Neuronal stem cell (in vitro differentiated cells): ENCODE measurements around the gene CUX1.

ENCODE experiments used
- DNase-seq: peaks from one replicate; pipeline ENCODE4 v3.0.0-alpha.2; 2013; ENCODE audit warnings: low spot score
- H2AFZ ChIP-seq: one replicate; pipeline ENCODE4 v1.6.1; 2013; ENCODE audit warnings: mild to moderate bottlenecking, low read length, inconsistent platforms
- H2AK5ac ChIP-seq: 2 replicates; pipeline ENCODE4 v1.6.1; 2013; ENCODE audit warnings: low read depth, mild to moderate bottlenecking, inconsistent platforms, low read length, moderate library complexity, mixed read lengths
- H2BK120ac ChIP-seq: 2 replicates; pipeline ENCODE4 v1.6.1; 2013; ENCODE audit warnings: low read depth, mild to moderate bottlenecking, inconsistent platforms, low read length, moderate library complexity, mixed read lengths
- H2BK12ac ChIP-seq: one replicate; pipeline ENCODE4 v1.6.1; 2013; ENCODE audit warnings: low read length, inconsistent platforms
- H2BK15ac ChIP-seq: 2 replicates; pipeline ENCODE4 v1.6.1; 2013; ENCODE audit warnings: mild to moderate bottlenecking, low read length, inconsistent platforms, mixed read lengths
- H2BK5ac ChIP-seq: one replicate; pipeline ENCODE4 v1.6.1; 2013; ENCODE audit warnings: inconsistent platforms, mild to moderate bottlenecking, low read length, moderate library complexity
- H3K14ac ChIP-seq: one replicate; pipeline ENCODE4 v1.6.1; 2013; ENCODE audit warnings: low read length, inconsistent platforms
- H3K18ac ChIP-seq: 2 replicates; pipeline ENCODE4 v1.6.1; 2013; ENCODE audit warnings: low read length, inconsistent platforms
- H3K23ac ChIP-seq: 2 replicates; pipeline ENCODE4 v1.6.1; 2013; ENCODE audit warnings: low read depth, mild to moderate bottlenecking, mixed read lengths, low read length, inconsistent platforms; ENCODE audit not compliant: poor library complexity
- H3K27ac ChIP-seq: replicated peaks from 3 replicates; pipeline ENCODE4 v1.5.1; 2013; ENCODE audit warnings: low read length, inconsistent platforms
- H3K27me3 ChIP-seq, 3 experiments: 2 replicates each; pipeline ENCODE4 v1.6.1; 2013; ENCODE audit warnings: low read length in 3 of 3, mild to moderate bottlenecking in 2 of 3, inconsistent platforms in 1 of 3, low read depth in 1 of 3, mixed read lengths in 1 of 3, moderate library complexity in 1 of 3; ENCODE audit not compliant: control insufficient read depth in 3 of 3, insufficient read depth in 3 of 3
- H3K36me3 ChIP-seq, 2 donors: replicated peaks in 1 of 2; 2 replicates each; pipeline ENCODE4 v1.6.1; 2013; ENCODE audit warnings: low read length in 2 of 2; ENCODE audit not compliant: control insufficient read depth in 2 of 2, insufficient read depth in 2 of 2
- H3K4ac ChIP-seq: 2 replicates; pipeline ENCODE4 v1.6.1; 2013; ENCODE audit warnings: inconsistent platforms, mild to moderate bottlenecking, low read length, moderate library complexity
- H3K4me1 ChIP-seq, 2 donors: 1 replicate in 1 of 2; 2 replicates in 1 of 2; pipeline ENCODE4 v1.6.1; 2013; ENCODE audit warnings: low read length in 2 of 2, low read depth in 1 of 2; ENCODE audit not compliant: control insufficient read depth in 2 of 2, insufficient read depth in 1 of 2
- H3K4me2 ChIP-seq: one replicate; pipeline ENCODE4 v1.6.1; 2013; ENCODE audit warnings: mild to moderate bottlenecking, low read length, inconsistent platforms; ENCODE audit not compliant: insufficient read depth, poor library complexity, severe bottlenecking
- H3K4me3 ChIP-seq, 2 donors: 2 replicates each; pipeline ENCODE4 v1.5.1; 2013; ENCODE audit warnings: low read length in 2 of 2, mild to moderate bottlenecking in 2 of 2, inconsistent platforms in 1 of 2, moderate library complexity in 1 of 2
- H3K79me1 ChIP-seq: one replicate; pipeline ENCODE4 v1.6.1; 2013; ENCODE audit warnings: low read depth, mild to moderate bottlenecking, inconsistent platforms, low read length, moderate library complexity
- H3K9ac ChIP-seq: one replicate; pipeline ENCODE4 v1.6.1; 2013; ENCODE audit warnings: mild to moderate bottlenecking, low read depth, low read length, inconsistent platforms; ENCODE audit not compliant: poor library complexity
- H3K9me3 ChIP-seq, 2 donors: replicated peaks in 1 of 2; 2 replicates each; pipeline versions ENCODE3 to v1.6.1; 2013; ENCODE audit warnings: low read length in 2 of 2, mild to moderate bottlenecking in 2 of 2, inconsistent platforms in 1 of 2, low read depth in 1 of 2, mixed read lengths in 1 of 2, moderate library complexity in 1 of 2; ENCODE audit not compliant: control insufficient read depth in 2 of 2, insufficient read depth in 1 of 2
- H4K8ac ChIP-seq: one replicate; pipeline ENCODE4 v1.6.1; 2013; ENCODE audit warnings: low read depth, mild to moderate bottlenecking, inconsistent platforms, low read length, moderate library complexity
- H4K91ac ChIP-seq: one replicate; pipeline ENCODE4 v1.6.1; 2013; ENCODE audit warnings: low read length, low read depth, mild to moderate bottlenecking, inconsistent platforms; ENCODE audit not compliant: poor library complexity
- WGBS, 2 donors: extraction: QIAGEN DNeasy Blood & Tissue Kit; methylation state at CpG; one replicate each; pipeline ENCODE4 v1.1.7; 2013; ENCODE audit warnings: missing lambda C conversion rate in 2 of 2, mixed read lengths in 1 of 2; ENCODE audit not compliant: insufficient read length in 2 of 2, insufficient replicate concordance in 1 of 2; ENCODE audit errors: extremely low coverage in 2 of 2; 5-methylcytosine and 5-hydroxymethylcytosine counted together

The CUX1 gene

DNA sequence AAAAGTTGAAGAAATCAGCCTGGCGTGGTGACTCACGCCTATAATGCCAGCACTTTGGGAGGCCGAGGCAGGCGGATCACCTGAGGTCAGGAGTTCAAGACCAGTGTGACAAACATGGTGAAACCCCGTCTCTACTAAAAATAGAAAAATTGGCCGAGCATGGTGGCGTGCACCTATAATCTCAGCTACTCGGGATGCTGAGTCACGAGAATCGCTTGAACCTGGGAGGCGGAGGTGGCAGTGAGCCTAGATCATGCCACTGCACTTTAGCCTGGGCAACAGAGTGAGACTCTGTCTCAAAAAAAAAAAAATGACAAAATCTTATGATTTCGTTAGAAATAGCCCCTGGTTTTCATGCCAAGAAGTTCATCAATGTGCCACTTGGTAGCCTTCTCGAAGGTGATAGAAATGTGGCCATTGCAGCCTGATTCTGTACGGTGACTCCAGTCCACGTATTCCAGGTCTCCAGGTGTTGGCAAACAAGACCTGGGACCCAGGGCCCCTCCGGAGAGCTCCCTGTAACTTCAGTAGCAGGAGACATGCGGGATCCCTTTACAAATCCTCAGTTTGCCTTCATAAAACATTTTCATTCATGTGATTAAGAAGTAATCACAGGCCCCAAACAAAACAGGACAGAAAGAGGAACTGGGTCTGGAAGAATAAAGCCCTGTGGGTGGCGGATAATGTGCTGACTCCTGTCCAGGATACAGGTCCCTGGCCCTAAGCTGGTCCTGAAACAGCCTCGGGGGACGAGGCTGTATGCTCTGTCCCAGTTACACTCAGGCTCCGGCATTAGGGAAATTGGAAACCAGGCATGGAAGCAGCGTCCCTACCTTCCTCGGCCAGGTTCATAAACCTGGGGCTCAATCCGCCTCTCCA is 262.0 kb downstream of the CUX1 start:
- peaks cover 5 to 13% of the 10 kb centered on the region in 2 donors for H3K36me3 ChIP-seq
- no peak overlapping the region for H3K14ac ChIP-seq
- H4K8ac ChIP-seq, result no peak overlapping the region
- H3K27me3 ChIP-seq, result no peaks in the 10 kb centered on the region
- peaks cover 0 to 12% of the 10 kb centered on the region in 2 donors for H3K9me3 ChIP-seq
- H2AK5ac ChIP-seq, result no peak overlapping the region
- no peak overlapping the region for H3K18ac ChIP-seq
- peaks cover 0 to 9% of the 10 kb centered on the region in 2 donors for H3K4me1 ChIP-seq
- no peak overlapping the region for H2BK5ac ChIP-seq
- H2AFZ ChIP-seq, result no peak overlapping the region
- H3K23ac ChIP-seq, result no peak overlapping the region
- no peak overlapping the region for H3K4me3 ChIP-seq
- no peak overlapping the region for H4K91ac ChIP-seq
- DNase-seq, result no peak
- H2BK120ac ChIP-seq, result no peak overlapping the region
- H3K27ac ChIP-seq, result no peak overlapping the region
- H3K4ac ChIP-seq, result no peak overlapping the region
- H2BK12ac ChIP-seq, result no peak overlapping the region
- H2BK15ac ChIP-seq, result no peak overlapping the region
- no peak overlapping the region for H3K9ac ChIP-seq
- no peak overlapping the region for H3K4me2 ChIP-seq
- no peaks in the 10 kb centered on the region for H3K79me1 ChIP-seq
- whole genome bisulfite sequencing, 2 donors, result no CpG with 5 or more reads among the region's 24 CpGs

DNA sequence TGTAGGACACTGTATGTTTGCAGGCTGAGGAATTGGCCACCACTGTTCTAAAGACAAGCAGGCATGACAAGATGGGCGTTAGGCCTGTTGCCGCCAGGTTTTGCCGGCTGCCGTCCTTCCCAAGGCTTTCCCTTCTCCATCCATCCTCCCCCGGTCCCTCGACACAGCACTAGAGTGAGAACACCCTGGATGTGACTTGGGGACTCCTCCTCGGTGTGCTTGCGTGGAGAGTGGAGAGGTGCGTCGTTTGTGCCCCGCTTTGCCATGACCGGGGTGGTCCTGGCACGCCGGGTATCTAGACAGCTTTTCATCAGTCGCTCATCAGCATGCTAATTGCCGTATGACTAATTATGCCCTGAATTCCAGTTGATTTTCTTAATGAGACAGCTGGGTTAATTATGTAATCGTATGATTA is 262.6 kb downstream of the CUX1 start:
- H3K9me3 ChIP-seq, result peaks cover 0 to 12% of the 10 kb centered on the region in 2 donors
- no peak overlapping the region for H3K23ac ChIP-seq
- no peak overlapping the region for H2BK120ac ChIP-seq
- no peak for DNase-seq
- no peak overlapping the region for H3K4ac ChIP-seq
- no peak overlapping the region for H2AFZ ChIP-seq
- H4K8ac ChIP-seq, result no peak overlapping the region
- no peak overlapping the region for H2BK12ac ChIP-seq
- H3K79me1 ChIP-seq, result no peaks in the 10 kb centered on the region
- H3K14ac ChIP-seq, result no peak overlapping the region
- peaks cover 2 to 13% of the 10 kb centered on the region in 2 donors for H3K36me3 ChIP-seq
- no peak overlapping the region for H3K9ac ChIP-seq
- H3K4me2 ChIP-seq, result no peak overlapping the region
- no peak overlapping the region for H3K27ac ChIP-seq
- WGBS, 2 donors, result no CpG with 5 or more reads among the region's 17 CpGs
- no peak overlapping the region for H2AK5ac ChIP-seq
- no peak overlapping the region for H3K4me3 ChIP-seq
- no peak overlapping the region for H3K18ac ChIP-seq
- peaks cover 0 to 9% of the 10 kb centered on the region in 2 donors for H3K4me1 ChIP-seq
- no peaks in the 10 kb centered on the region for H3K27me3 ChIP-seq
- H2BK5ac ChIP-seq, result no peak overlapping the region
- H4K91ac ChIP-seq, result no peak overlapping the region
- H2BK15ac ChIP-seq, result no peak overlapping the region

DNA sequence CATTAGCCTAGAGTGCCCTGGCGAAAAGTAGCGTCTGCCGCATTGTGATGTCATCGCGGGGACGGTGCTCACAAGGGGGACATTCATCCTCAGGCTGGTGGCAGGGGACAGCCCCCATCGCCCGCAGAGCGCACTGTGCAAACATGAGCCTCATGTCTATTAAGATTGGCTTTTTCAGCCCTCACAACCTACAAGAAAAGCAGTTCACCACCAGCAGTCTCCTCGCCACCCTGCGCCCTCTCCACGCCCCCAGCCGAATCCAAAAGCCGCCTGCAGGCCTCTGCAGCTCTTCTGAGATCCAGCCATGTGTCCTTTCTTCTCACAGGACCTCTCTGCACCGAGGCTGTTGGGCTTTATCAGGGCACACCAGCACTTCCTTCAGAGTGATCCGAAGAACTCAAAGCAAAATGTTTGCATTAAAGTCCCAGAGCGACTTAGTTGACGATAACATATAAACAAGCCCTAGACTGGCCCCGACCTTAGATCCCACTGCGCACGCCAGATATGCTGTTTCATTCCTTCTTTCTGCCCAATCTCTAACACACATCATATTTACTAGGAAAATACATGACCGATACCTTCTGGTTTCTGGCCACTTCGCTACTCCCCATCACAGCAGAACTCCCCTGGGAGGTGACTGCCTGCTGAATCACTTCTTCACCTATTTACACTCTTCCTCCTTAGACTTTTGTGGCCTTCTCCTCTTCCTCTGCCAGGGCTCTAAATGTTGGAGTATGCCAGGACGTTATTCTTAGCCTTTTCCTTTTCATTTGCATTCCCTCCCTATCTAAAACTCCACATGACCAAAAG is 263.2 kb downstream of the CUX1 start:
- peaks cover 0 to 16% of the 10 kb centered on the region in 2 donors for H3K9me3 ChIP-seq
- H4K91ac ChIP-seq, result no peak overlapping the region
- no peaks in the 10 kb centered on the region for H3K79me1 ChIP-seq
- H2BK5ac ChIP-seq, result no peak overlapping the region
- no CpG with 5 or more reads among the region's 24 CpGs for WGBS, 2 donors
- H2BK12ac ChIP-seq, result no peak overlapping the region
- no peak overlapping the region for H3K23ac ChIP-seq
- H3K36me3 ChIP-seq, result peaks cover 5 to 7% of the 10 kb centered on the region in 2 donors
- no peak overlapping the region for H3K4ac ChIP-seq
- H3K14ac ChIP-seq, result no peak overlapping the region
- no peak overlapping the region for H2BK15ac ChIP-seq
- H3K4me3 ChIP-seq, result no peak overlapping the region
- no peaks in the 10 kb centered on the region for H3K27me3 ChIP-seq
- H2AK5ac ChIP-seq, result no peak overlapping the region
- no peak overlapping the region for H2AFZ ChIP-seq
- H3K27ac ChIP-seq, result no peak overlapping the region
- peaks cover 0 to 9% of the 10 kb centered on the region in 2 donors for H3K4me1 ChIP-seq
- no peak overlapping the region for H2BK120ac ChIP-seq
- H3K9ac ChIP-seq, result no peak overlapping the region
- no peak overlapping the region for H4K8ac ChIP-seq
- H3K4me2 ChIP-seq, result no peak overlapping the region
- no peak for DNase-seq
- no peak overlapping the region for H3K18ac ChIP-seq

DNA sequence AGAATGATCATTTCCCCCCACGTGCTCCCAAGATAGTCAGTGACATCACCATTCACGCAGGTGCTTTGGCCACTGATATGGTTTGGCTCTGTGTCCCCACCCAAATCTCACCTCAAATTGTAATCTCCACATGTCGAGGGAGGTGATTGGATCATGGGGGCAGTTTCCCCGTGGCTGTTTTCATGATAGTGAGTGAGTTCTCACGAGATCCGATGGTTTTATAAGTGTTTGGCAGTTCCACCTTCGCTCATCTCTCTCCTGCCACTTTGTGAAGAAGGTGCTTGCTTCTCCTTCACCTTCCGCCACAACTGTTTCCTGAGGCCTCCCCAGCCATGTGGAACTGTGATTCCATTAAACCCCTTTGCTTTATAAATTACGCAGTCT is 263.8 kb downstream of the CUX1 start:
- Histone ChIP-seq H3K9ac (no peak overlapping the region), H4K91ac (no peak overlapping the region), H3K4me1 (peaks cover 0 to 9% of the 10 kb centered on the region in 2 donors), H4K8ac (no peak overlapping the region), H2BK5ac (no peak overlapping the region), H2AK5ac (no peak overlapping the region), H3K4me2 (no peak overlapping the region), H2BK12ac (no peak overlapping the region), H3K9me3 (peaks cover 0 to 16% of the 10 kb centered on the region in 2 donors), H3K27me3 (no peaks in the 10 kb centered on the region), H3K18ac (no peak overlapping the region), H3K14ac (no peak overlapping the region), H3K27ac (no peak overlapping the region), H2AFZ (no peak overlapping the region), H3K4me3 (no peak overlapping the region), H3K4ac (no peak overlapping the region), H2BK120ac (no peak overlapping the region), H3K79me1 (no peaks in the 10 kb centered on the region), H2BK15ac (no peak overlapping the region), H3K23ac (no peak overlapping the region), H3K36me3 (peaks cover 5 to 7% of the 10 kb centered on the region in 2 donors)
- no CpG with 5 or more reads among the region's 9 CpGs for WGBS, 2 donors
- no peak for DNase-seq
